A549 (cell line): ENCODE results near the gene CACNA1I. TPM values are rescaled to one million over a fixed set of nuclear protein-coding genes. Genes with fewer than 3 reads are reported as not detected.

ENCODE experiments used
- ATAC-seq, 2 experiments: fragments of 200-7000 bp in 1 of 2; fragments of >200 bp in 1 of 2; cut with Nextera tagmentation in 1 of 2; cut with Tn5 transposase in 1 of 2; 3 replicates each; pipeline versions ENCODE4 v1.8.0 to v1.9.1; 2018 to 2020; ENCODE audit warnings: mild to moderate bottlenecking in 1 of 2, moderate library complexity in 1 of 2
- CTCF ChIA-PET: fragments of 300-600 bp; sonication (Branson Sonifier 250); formaldehyde crosslinking; extraction: SDS; loops from one replicate; lab custom pipeline; 2021; ENCODE audit warnings: antibody characterized with exemption, inconsistent platforms; lab: Yijun Ruan, JAX
- POLR2A ChIA-PET: fragments of 350-600 bp; formaldehyde crosslinking; extraction: SDS; loops from one replicate; lab custom pipeline; 2021; ENCODE audit warnings: antibody characterized with exemption, inconsistent platforms; lab: Yijun Ruan, JAX
- DNase-seq, 2 experiments: peaks; one replicate each; pipeline versions ENCODE4 v3.0.0 to v3.0.0-alpha.2; 2011 to 2016; ENCODE audit warnings: low read depth in 1 of 2, low spot score in 1 of 2
- FAIRE-seq: peaks from 2 replicates; lab custom pipeline; 2011; peaks lifted over from hg19 to GRCh38; lab: Jason Lieb, UNC
- H3K27ac ChIP-seq, 2 experiments: fragments of >200 bp; sonication (Bioruptor Twin); formaldehyde crosslinking; 3 replicates each; pipeline ENCODE4 v1.5.1; 2016 to 2017
- H3K4me1 ChIP-seq: fragments of >200 bp; sonication (Bioruptor Twin); formaldehyde crosslinking; 3 replicates; pipeline ENCODE4 v1.6.1; 2016
- H3K4me2 ChIP-seq: fragments of >200 bp; sonication (Bioruptor Twin); formaldehyde crosslinking; 3 replicates; pipeline ENCODE4 v1.6.1; 2016
- H3K4me3 ChIP-seq: fragments of >200 bp; sonication (Bioruptor Twin); formaldehyde crosslinking; 3 replicates; pipeline ENCODE4 v1.5.1; 2016
- H3K9me3 ChIP-seq: fragments of >200 bp; sonication (Bioruptor Twin); formaldehyde crosslinking; 3 replicates; pipeline ENCODE4 v1.6.1; 2016
- CBX8 ChIP-seq: fragments of 200-600 bp; sonication (generic); IDR thresholded peaks from 2 replicates; pipeline ENCODE4 v1.6.1; 2016
- CHD4 ChIP-seq: fragments of 200-600 bp; sonication (generic); IDR thresholded peaks from 2 replicates; pipeline ENCODE4 v1.6.1; 2016; ENCODE audit warnings: antibody characterized with exemption, mild to moderate bottlenecking, borderline replicate concordance
- EP300 ChIP-seq, 2 experiments: fragments of >200 bp; sonication (Bioruptor Twin); formaldehyde crosslinking; IDR thresholded peaks; 2 replicates in 1 of 2; 3 replicates in 1 of 2; pipeline ENCODE4 v1.6.1; 2016 to 2017
- HDAC2 ChIP-seq: fragments of 200-600 bp; sonication (generic); IDR thresholded peaks from 2 replicates; pipeline ENCODE4 v1.6.1; 2016
- KDM5A ChIP-seq: fragments of 200-600 bp; sonication (generic); IDR thresholded peaks from 2 replicates; pipeline ENCODE4 v1.6.1; 2016; ENCODE audit warnings: antibody characterized with exemption, mild to moderate bottlenecking
- MAFK ChIP-seq: fragments of 450-650 bp; IDR thresholded peaks from 2 replicates; pipeline ENCODE4 v1.6.1; 2014; ENCODE audit not compliant: partially characterized antibody
- MYC ChIP-seq: IDR thresholded peaks from 2 replicates; pipeline ENCODE4 v1.6.1; 2012; ENCODE audit warnings: mild to moderate bottlenecking, inconsistent platforms, low read length, improper control_type of control experiment, borderline replicate concordance
- NFE2L2 ChIP-seq: fragments of 150-350 bp; conservative IDR thresholded peaks from 2 replicates; pipeline ENCODE4 v1.6.1; 2014; ENCODE audit warnings: low read length
- NPAS2 ChIP-seq: fragments of 250-450 bp; sonication (Bioruptor Pico); IDR thresholded peaks from 2 replicates; pipeline ENCODE4 v1.8.0; 2022; ENCODE audit warnings: mild to moderate bottlenecking, moderate library complexity, borderline replicate concordance
- NR3C1 ChIP-seq: fragments of >200 bp; sonication (Bioruptor Twin); formaldehyde crosslinking; IDR thresholded peaks from 3 replicates; pipeline ENCODE4 v1.6.1; 2017
- PHF8 ChIP-seq: fragments of 200-600 bp; sonication (generic); IDR thresholded peaks from 2 replicates; pipeline ENCODE4 v1.6.1; 2016; ENCODE audit warnings: low read depth, mild to moderate bottlenecking, antibody characterized with exemption, moderate library complexity, borderline replicate concordance
- POLR2AphosphoS2 ChIP-seq: conservative IDR thresholded peaks from 2 replicates; pipeline ENCODE4 v1.6.1; 2012; ENCODE audit warnings: low read length, improper control_type of control experiment, inconsistent platforms
- RNF2 ChIP-seq: fragments of 200-600 bp; sonication (generic); IDR thresholded peaks from 2 replicates; pipeline ENCODE4 v1.6.1; 2016; ENCODE audit warnings: low read depth, mild to moderate bottlenecking, antibody characterized with exemption, moderate library complexity, borderline replicate concordance
- TFCP2L1 ChIP-seq: fragments of 250-450 bp; sonication (Bioruptor Pico); IDR thresholded peaks from 2 replicates; pipeline ENCODE4 v1.5.0; 2021; ENCODE audit warnings: mild to moderate bottlenecking
- ZSCAN20 ChIP-seq: fragments of 250-450 bp; sonication (Bioruptor Pico); IDR thresholded peaks from 2 replicates; pipeline ENCODE4 v1.8.0; 2022; ENCODE audit warnings: mild to moderate bottlenecking, moderate library complexity
- WGBS: methylation state at CpG from one replicate; pipeline ENCODE4 v1.1.6; 2017; ENCODE audit errors: missing lambda C conversion rate; 5-methylcytosine and 5-hydroxymethylcytosine counted together
- polyA plus RNA-seq, 4 experiments: library from polyadenylated mRNA; depleted of rRNA in 3 of 4; stranded (reverse); fragments of >200 nt; fragmentation: RNase III in 1 of 4; extraction: RNeasy Plus Mini Kit Qiagen cat#74134 plus additional on column Dnase treatment in 1 of 4; gene quantifications; 2 replicates in 3 of 4; 3 replicates in 1 of 4; pipeline ENCODE4 v1.2.3, GENCODE V29; 2011 to 2017
- TF ChIP-seq, protein P1 (sequence below): fragments of 200-600 bp; sonication (generic); IDR thresholded peaks from 2 replicates; pipeline ENCODE4 v1.6.1; 2016; ENCODE audit warnings: antibody characterized with exemption, mild to moderate bottlenecking, moderate library complexity
- TF ChIP-seq, protein P2 (sequence below): fragments of >200 bp; sonication (Bioruptor Twin); formaldehyde crosslinking; IDR thresholded peaks from 2 replicates; pipeline ENCODE4 v1.6.1; 2016
- TF ChIP-seq, protein P3 (sequence below): IDR thresholded peaks from 2 replicates; pipeline ENCODE4 v1.6.1; 2012; ENCODE audit warnings: low read depth, borderline replicate concordance
- TF ChIP-seq, protein P4 (sequence below): fragments of >200 bp; sonication (Bioruptor Twin); formaldehyde crosslinking; IDR thresholded peaks from 3 replicates; pipeline ENCODE4 v1.6.1; 2016

Gene CACNA1I
- polyA plus RNA-seq, 2 of the 4 experiments (the other 2 are of a cell fraction) = 0.03 to 0.13 TPM

DNA sequence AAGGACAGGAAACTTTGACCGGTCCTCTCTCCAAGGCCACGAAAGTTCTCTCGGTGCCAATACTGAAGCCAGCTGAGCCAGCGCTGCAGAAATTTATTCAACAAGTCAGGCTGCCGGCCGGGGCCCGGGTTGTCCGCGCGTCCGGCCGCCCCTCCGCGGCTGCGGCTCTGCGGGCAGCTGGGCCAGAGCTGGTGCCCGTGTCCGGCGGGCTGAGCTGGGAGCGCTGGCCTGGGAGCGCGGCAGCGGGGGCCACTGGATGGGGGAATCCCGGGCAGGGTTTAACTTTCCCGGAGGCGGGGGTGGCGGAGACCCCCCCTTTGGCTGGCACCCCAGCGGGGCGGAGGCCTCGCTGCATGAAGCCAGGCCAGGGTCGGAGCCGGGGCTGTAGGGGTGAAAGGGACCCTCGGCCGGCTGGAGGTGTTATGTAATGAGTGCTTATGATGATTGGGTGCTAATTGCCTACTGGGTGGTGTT is 12.3 kb upstream of the CACNA1I start (continued):
- TF ChIP-seq, protein P1, sequence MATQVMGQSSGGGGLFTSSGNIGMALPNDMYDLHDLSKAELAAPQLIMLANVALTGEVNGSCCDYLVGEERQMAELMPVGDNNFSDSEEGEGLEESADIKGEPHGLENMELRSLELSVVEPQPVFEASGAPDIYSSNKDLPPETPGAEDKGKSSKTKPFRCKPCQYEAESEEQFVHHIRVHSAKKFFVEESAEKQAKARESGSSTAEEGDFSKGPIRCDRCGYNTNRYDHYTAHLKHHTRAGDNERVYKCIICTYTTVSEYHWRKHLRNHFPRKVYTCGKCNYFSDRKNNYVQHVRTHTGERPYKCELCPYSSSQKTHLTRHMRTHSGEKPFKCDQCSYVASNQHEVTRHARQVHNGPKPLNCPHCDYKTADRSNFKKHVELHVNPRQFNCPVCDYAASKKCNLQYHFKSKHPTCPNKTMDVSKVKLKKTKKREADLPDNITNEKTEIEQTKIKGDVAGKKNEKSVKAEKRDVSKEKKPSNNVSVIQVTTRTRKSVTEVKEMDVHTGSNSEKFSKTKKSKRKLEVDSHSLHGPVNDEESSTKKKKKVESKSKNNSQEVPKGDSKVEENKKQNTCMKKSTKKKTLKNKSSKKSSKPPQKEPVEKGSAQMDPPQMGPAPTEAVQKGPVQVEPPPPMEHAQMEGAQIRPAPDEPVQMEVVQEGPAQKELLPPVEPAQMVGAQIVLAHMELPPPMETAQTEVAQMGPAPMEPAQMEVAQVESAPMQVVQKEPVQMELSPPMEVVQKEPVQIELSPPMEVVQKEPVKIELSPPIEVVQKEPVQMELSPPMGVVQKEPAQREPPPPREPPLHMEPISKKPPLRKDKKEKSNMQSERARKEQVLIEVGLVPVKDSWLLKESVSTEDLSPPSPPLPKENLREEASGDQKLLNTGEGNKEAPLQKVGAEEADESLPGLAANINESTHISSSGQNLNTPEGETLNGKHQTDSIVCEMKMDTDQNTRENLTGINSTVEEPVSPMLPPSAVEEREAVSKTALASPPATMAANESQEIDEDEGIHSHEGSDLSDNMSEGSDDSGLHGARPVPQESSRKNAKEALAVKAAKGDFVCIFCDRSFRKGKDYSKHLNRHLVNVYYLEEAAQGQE = no peak
- no peak for TF ChIP-seq CHD4
- TF ChIP-seq, protein P2, sequence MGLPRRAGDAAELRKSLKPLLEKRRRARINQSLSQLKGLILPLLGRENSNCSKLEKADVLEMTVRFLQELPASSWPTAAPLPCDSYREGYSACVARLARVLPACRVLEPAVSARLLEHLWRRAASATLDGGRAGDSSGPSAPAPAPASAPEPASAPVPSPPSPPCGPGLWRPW = no peak
- TF ChIP-seq MAFK = no peak
- no peak for TF ChIP-seq NFE2L2

DNA sequence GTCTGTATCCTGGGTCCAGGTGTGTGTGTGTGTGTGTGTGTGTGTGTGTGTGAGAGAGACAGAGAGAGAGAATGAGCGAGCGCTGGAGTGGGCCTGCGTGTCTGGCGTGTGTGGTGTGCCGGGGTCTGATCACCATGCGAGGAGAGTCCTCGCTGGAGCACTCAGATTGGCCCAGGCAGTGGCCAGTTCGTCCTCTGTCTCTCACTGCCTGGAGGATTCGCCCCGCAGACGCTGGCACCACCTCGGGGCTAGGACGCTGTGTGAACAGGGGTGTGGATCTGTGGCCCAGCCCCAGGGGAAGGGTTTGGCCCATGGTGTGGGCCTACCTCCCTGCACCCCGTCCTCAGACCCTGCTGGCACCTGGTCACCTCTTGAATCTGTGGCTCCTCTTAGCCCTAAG is 11.6 kb upstream of the CACNA1I start:
- no peak overlapping the region for H3K4me3 ChIP-seq
- H3K9me3 ChIP-seq = no peaks in the 10 kb centered on the region
- ChIA-PET POLR2A (no interaction called here), CTCF (interaction anchor here (0.8 to 37.2 kb wide), 7 partner anchors 10 to 469 kb away, joined by 3 to 899 read pairs (median 5); partner anchors contain the start of gene CACNA1I)
- H3K4me2 ChIP-seq = no peak overlapping the region
- H3K4me1 ChIP-seq = 0 out of 3 replicates have a peak, but pooled peaks cover 5% of the 10 kb centered on the region
- ATAC-seq (peak in 1 of 2 experiments; percentile 9; a peak in 1 of 6 replicates), DNase-seq (no peak), FAIRE-seq (no peak)
- TF ChIP-seq EP300 (IDR thresholded peaks at IDR 0.05) (no peak), MYC (no peak), NPAS2 (CRISPR knock-in tag) (no peak), CBX8 (no peak), HDAC2 (no peak), TFCP2L1 (CRISPR knock-in tag) (no peak), POLR2AphosphoS2 (no peak), PHF8 (no peak), ZSCAN20 (no peak), MAFK (no peak), KDM5A (no peak), NR3C1 (no peak), RNF2 (no peak)
- TF ChIP-seq, protein P3, sequence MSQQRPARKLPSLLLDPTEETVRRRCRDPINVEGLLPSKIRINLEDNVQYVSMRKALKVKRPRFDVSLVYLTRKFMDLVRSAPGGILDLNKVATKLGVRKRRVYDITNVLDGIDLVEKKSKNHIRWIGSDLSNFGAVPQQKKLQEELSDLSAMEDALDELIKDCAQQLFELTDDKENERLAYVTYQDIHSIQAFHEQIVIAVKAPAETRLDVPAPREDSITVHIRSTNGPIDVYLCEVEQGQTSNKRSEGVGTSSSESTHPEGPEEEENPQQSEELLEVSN = no peak
- TF ChIP-seq, protein P4, sequence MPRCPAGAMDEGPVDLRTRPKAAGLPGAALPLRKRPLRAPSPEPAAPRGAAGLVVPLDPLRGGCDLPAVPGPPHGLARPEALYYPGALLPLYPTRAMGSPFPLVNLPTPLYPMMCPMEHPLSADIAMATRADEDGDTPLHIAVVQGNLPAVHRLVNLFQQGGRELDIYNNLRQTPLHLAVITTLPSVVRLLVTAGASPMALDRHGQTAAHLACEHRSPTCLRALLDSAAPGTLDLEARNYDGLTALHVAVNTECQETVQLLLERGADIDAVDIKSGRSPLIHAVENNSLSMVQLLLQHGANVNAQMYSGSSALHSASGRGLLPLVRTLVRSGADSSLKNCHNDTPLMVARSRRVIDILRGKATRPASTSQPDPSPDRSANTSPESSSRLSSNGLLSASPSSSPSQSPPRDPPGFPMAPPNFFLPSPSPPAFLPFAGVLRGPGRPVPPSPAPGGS = no peak
- peak overlapping the region in 1 of 2 experiments; percentile 46; a peak in 1 of 6 replicates for H3K27ac ChIP-seq
- 85% methylated on average over 14 of the region's 14 CpGs for WGBS
